Skeletal muscle tissue (tissue), 4 donors: Measurements from ENCODE around the gene ZDHHC18. TPM values are rescaled to one million over a fixed set of nuclear protein-coding genes. Genes with fewer than 3 reads are reported as not detected.
"Not testable (repeated sequence)": the region's sequence is repeated elsewhere in the genome, so short reads cannot be mapped to it uniquely, and the experiment has no call there.

Experiments used
- H3K27ac ChIP-seq: one replicate; pipeline ENCODE4 v1.7.0; 2013; ENCODE audit warnings: mild to moderate bottlenecking, low read depth, low read length, inconsistent platforms
- H3K27me3 ChIP-seq, 3 donors: one replicate each; pipeline ENCODE4 v1.7.0; 2013; ENCODE audit warnings: low read length in 3 of 3; ENCODE audit not compliant: control insufficient read depth in 3 of 3, insufficient read depth in 3 of 3
- H3K36me3 ChIP-seq, 3 donors: one replicate each; pipeline ENCODE4 v1.7.0; 2013; ENCODE audit warnings: low read length in 3 of 3; ENCODE audit not compliant: control insufficient read depth in 3 of 3, insufficient read depth in 3 of 3
- H3K4me1 ChIP-seq, 3 donors: one replicate each; pipeline ENCODE4 v1.7.0; 2013; ENCODE audit warnings: low read length in 3 of 3, mild to moderate bottlenecking in 3 of 3; ENCODE audit not compliant: control insufficient read depth in 3 of 3, insufficient read depth in 3 of 3
- H3K4me3 ChIP-seq, 3 donors: one replicate each; pipeline ENCODE4 v1.7.0; 2013; ENCODE audit warnings: low read length in 3 of 3
- H3K9ac ChIP-seq, 3 donors: one replicate each; pipeline ENCODE4 v1.7.0; 2013; ENCODE audit warnings: low read length in 3 of 3, mild to moderate bottlenecking in 3 of 3, moderate library complexity in 2 of 3, low read depth in 1 of 3
- H3K9me3 ChIP-seq, 3 donors: one replicate each; pipeline ENCODE4 v1.7.0; 2013; ENCODE audit warnings: low read length in 3 of 3; ENCODE audit not compliant: control insufficient read depth in 3 of 3
- total RNA-seq: library from RNA; depleted of rRNA; stranded (reverse); fragments of >200 nt; gene quantifications from one replicate; pipeline ENCODE4 v1.2.3, GENCODE V29; 2014
- donor health status: Osteomylitis.

Gene ZDHHC18
- total RNA-seq, 1 donor from 2014 or later = 3.7 TPM

- Histone ChIP-seq H3K4me3 (no peak overlapping the region), H3K36me3 (peaks cover 31 to 43% (median 41%) of the 10 kb centered on the region in 3 donors), H3K4me1 (peaks cover 24 to 29% (median 25%) of the 10 kb centered on the region in 3 donors), H3K27me3 (no peaks in the 10 kb centered on the region), H3K9ac (no peak overlapping the region), H3K9me3 (no peaks in the 10 kb centered on the region), H3K27ac (no peak overlapping the region)
These were observed 4.6 kb downstream of the ZDHHC18 start for GRCh38 chr1:26831059-26831458.

GRCh38 chr1:26831546-26832248 lies 5.2 kb downstream of the ZDHHC18 start:
- Histone ChIP-seq H3K9me3 (no peaks in the 10 kb centered on the region), H3K27me3 (no peaks in the 10 kb centered on the region), H3K4me1 (peaks cover 23 to 27% (median 25%) of the 10 kb centered on the region in 3 donors), H3K36me3 (peaks cover 33 to 44% (median 43%) of the 10 kb centered on the region in 3 donors), H3K27ac (no peak overlapping the region), H3K4me3 (no peak overlapping the region), H3K9ac (no peak overlapping the region)

- H3K36me3 ChIP-seq = peaks cover 33 to 44% (median 43%) of the 10 kb centered on the region in 3 donors
- peaks cover 21 to 25% (median 23%) of the 10 kb centered on the region in 3 donors for H3K4me1 ChIP-seq
- H3K27ac ChIP-seq = no peak overlapping the region
These were observed 5.9 kb downstream of the ZDHHC18 start for GRCh38 chr1:26832249-26832960.

GRCh38 chr1:26833432-26834405 lies 7.2 kb downstream of the ZDHHC18 start:
- H3K36me3 ChIP-seq = peaks cover 34 to 47% (median 45%) of the 10 kb centered on the region in 3 donors
- no peak overlapping the region for H3K4me3 ChIP-seq
- no peak overlapping the region for H3K9ac ChIP-seq
- no peak overlapping the region for H3K27ac ChIP-seq
- peaks cover 11 to 14% (median 11%) of the 10 kb centered on the region in 3 donors for H3K4me1 ChIP-seq
- H3K9me3 ChIP-seq = no peaks in the 10 kb centered on the region
- H3K27me3 ChIP-seq = no peaks in the 10 kb centered on the region

More at GRCh38 chr1:26832249-26832960, 5.9 kb downstream of the ZDHHC18 start:
- H3K27me3 ChIP-seq = no peaks in the 10 kb centered on the region
- no peaks in the 10 kb centered on the region for H3K9me3 ChIP-seq
- H3K9ac ChIP-seq = no peak overlapping the region
- H3K4me3 ChIP-seq = no peak overlapping the region

GRCh38 chr1:26837665-26838064 lies 11.2 kb downstream of the ZDHHC18 start:
- H3K36me3 ChIP-seq = peaks cover 38 to 57% (median 53%) of the 10 kb centered on the region in 3 donors

GRCh38 chr1:26838474-26839338 lies 12.2 kb downstream of the ZDHHC18 start:
- H3K36me3 ChIP-seq = peaks cover 32 to 53% (median 44%) of the 10 kb centered on the region in 3 donors
- no peak overlapping the region for H3K4me3 ChIP-seq
- H3K27me3 ChIP-seq = no peaks in the 10 kb centered on the region
- H3K27ac ChIP-seq = peak overlapping the region; percentile 19
- H3K4me1 ChIP-seq = no peaks in the 10 kb centered on the region
- peak overlapping the region in 1 of 3 donors; percentile 25 for H3K9ac ChIP-seq
- H3K9me3 ChIP-seq = no peaks in the 10 kb centered on the region

More at GRCh38 chr1:26837665-26838064, 11.2 kb downstream of the ZDHHC18 start:
- H3K27me3 ChIP-seq, H3K4me1 ChIP-seq, H3K27ac ChIP-seq, H3K9me3 ChIP-seq, H3K4me3 ChIP-seq, H3K9ac ChIP-seq: not testable (repeated sequence)

- H3K27ac ChIP-seq = peak overlapping the region; percentile 19
- H3K36me3 ChIP-seq = peaks cover 26 to 47% (median 40%) of the 10 kb centered on the region in 3 donors
- H3K4me1 ChIP-seq = no peaks in the 10 kb centered on the region
- peak overlapping the region in 1 of 3 donors; percentile 16 for H3K9ac ChIP-seq
- no peaks in the 10 kb centered on the region for H3K27me3 ChIP-seq
- H3K9me3 ChIP-seq = no peaks in the 10 kb centered on the region
- H3K4me3 ChIP-seq = no peak overlapping the region
These were observed 12.8 kb downstream of the ZDHHC18 start for GRCh38 chr1:26839339-26839722.

GRCh38 chr1:26839779-26840178 lies 13.3 kb downstream of the ZDHHC18 start:
- Histone ChIP-seq H3K36me3 (peaks cover 26 to 42% (median 36%) of the 10 kb centered on the region in 3 donors), H3K4me3 (no peak overlapping the region), H3K9ac (no peak overlapping the region), H3K4me1 (no peaks in the 10 kb centered on the region), H3K9me3 (no peaks in the 10 kb centered on the region), H3K27ac (no peak overlapping the region), H3K27me3 (no peaks in the 10 kb centered on the region)
